ENCODE data around the gene ZCCHC14. TPM values are rescaled to one million over a fixed set of nuclear protein-coding genes. Genes with fewer than 3 reads are reported as not detected.
A peak's percentile ranks its signal among the peaks of the same experiment; 100 is the strongest.

ZCCHC14 gene
- total RNA-seq, 1 donor from 2014 or later, result 28.0 TPM

DNA sequence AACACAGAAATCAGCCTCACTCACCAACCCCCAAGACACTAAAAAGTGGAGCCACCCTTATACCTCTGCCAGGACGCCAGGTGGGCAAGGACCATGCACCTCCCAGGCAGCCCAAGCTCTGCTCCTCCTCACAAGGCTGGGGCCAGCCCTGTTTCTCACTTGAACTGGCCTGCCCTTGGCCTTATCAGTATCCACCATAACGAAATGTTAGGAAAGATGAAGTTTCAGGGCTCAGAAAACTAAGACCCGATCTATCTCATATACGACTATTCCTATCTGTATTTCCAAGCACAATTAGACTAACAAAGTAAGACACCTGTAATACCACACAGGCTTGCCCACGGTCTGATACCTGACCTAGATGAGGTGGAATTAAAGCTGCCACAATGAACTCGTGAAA is 116.2 kb downstream of the ZCCHC14 start:
- Mint-ChIP-seq H3K4me3 (ENCODE audit: unreplicated experiment) (no peak overlapping the region), H3K36me3 (ENCODE audit: low read depth) (no peaks in the 10 kb centered on the region), H3K27ac (ENCODE audit: unreplicated experiment) (no peak overlapping the region), H3K27me3 (ENCODE audit: low read depth) (no peaks in the 10 kb centered on the region), H3K4me1 (ENCODE audit: low read depth) (peaks cover 35% of the 10 kb centered on the region), H3K9me3 (ENCODE audit: low read depth) (no peaks in the 10 kb centered on the region)
- peak; percentile 35 for DNase-seq (ENCODE audit: low spot score)
- no peak for TF ChIP-seq CTCF (IDR thresholded peaks at IDR 0.05)

GRCh38 chr16:87375426-87376135 is 117.2 kb downstream of the ZCCHC14 start:
- no peaks in the 10 kb centered on the region for H3K9me3 Mint-ChIP-seq (ENCODE audit: low read depth)

GRCh38 chr16:87374313-87374712 is 118.5 kb downstream of the ZCCHC14 start:
- H3K9me3 Mint-ChIP-seq (ENCODE audit: low read depth), result no peaks in the 10 kb centered on the region
- H3K27ac Mint-ChIP-seq (ENCODE audit: unreplicated experiment), result no peak overlapping the region
- no peak overlapping the region for H3K4me3 Mint-ChIP-seq (ENCODE audit: unreplicated experiment)
- peaks cover 22% of the 10 kb centered on the region for H3K4me1 Mint-ChIP-seq (ENCODE audit: low read depth)
- H3K36me3 Mint-ChIP-seq (ENCODE audit: low read depth), result no peaks in the 10 kb centered on the region
- peak; percentile 33 for DNase-seq (ENCODE audit: low spot score)
- no peaks in the 10 kb centered on the region for H3K27me3 Mint-ChIP-seq (ENCODE audit: low read depth)
- no peak for TF ChIP-seq CTCF (IDR thresholded peaks at IDR 0.05)

More at GRCh38 chr16:87375426-87376135, 117.2 kb downstream of the ZCCHC14 start:
- Mint-ChIP-seq H3K36me3 (ENCODE audit: low read depth) (no peaks in the 10 kb centered on the region), H3K4me3 (ENCODE audit: unreplicated experiment) (peak overlapping the region; percentile 14), H3K27me3 (ENCODE audit: low read depth) (no peaks in the 10 kb centered on the region), H3K27ac (ENCODE audit: unreplicated experiment) (peak overlapping the region; percentile 86), H3K4me1 (ENCODE audit: low read depth) (peaks cover 25% of the 10 kb centered on the region)
- peak; percentile 42 for DNase-seq (ENCODE audit: low spot score)
- TF ChIP-seq CTCF (IDR thresholded peaks at IDR 0.05), result no peak

- Mint-ChIP-seq H3K4me1 (ENCODE audit: low read depth) (peaks cover 18% of the 10 kb centered on the region), H3K27me3 (ENCODE audit: low read depth) (no peaks in the 10 kb centered on the region), H3K36me3 (ENCODE audit: low read depth) (no peaks in the 10 kb centered on the region), H3K4me3 (ENCODE audit: unreplicated experiment) (no peak overlapping the region), H3K27ac (ENCODE audit: unreplicated experiment) (no peak overlapping the region), H3K9me3 (ENCODE audit: low read depth) (no peaks in the 10 kb centered on the region)
- peak; percentile 25 for DNase-seq (ENCODE audit: low spot score)
- no peak for TF ChIP-seq CTCF (IDR thresholded peaks at IDR 0.05)
Measured at GRCh38 chr16:87372305-87372704, 120.5 kb downstream of the ZCCHC14 start.

GRCh38 chr16:87371261-87371866 is 121.5 kb downstream of the ZCCHC14 start:
- no peaks in the 10 kb centered on the region for H3K9me3 Mint-ChIP-seq (ENCODE audit: low read depth)
- TF ChIP-seq CTCF (IDR thresholded peaks at IDR 0.05), result no peak
- DNase-seq (ENCODE audit: low spot score), result no peak
- H3K27me3 Mint-ChIP-seq (ENCODE audit: low read depth), result no peaks in the 10 kb centered on the region
- peaks cover 13% of the 10 kb centered on the region for H3K4me1 Mint-ChIP-seq (ENCODE audit: low read depth)
- H3K4me3 Mint-ChIP-seq (ENCODE audit: unreplicated experiment), result no peak overlapping the region
- H3K27ac Mint-ChIP-seq (ENCODE audit: unreplicated experiment), result no peak overlapping the region
- H3K36me3 Mint-ChIP-seq (ENCODE audit: low read depth), result no peaks in the 10 kb centered on the region
